CD4-positive, alpha-beta T cell treated with Interleukin-17A for 4 hours (primary cell): ENCODE results near the gene LMAN2L.
"Not testable (repeated sequence)": the region's sequence is repeated elsewhere in the genome, so short reads cannot be mapped to it uniquely, and the experiment has no call there.

ENCODE experiments used
- DNase-seq: peaks from one replicate; pipeline ENCODE4 v3.0.0-alpha.2; 2020; ENCODE audit warnings: mixed read lengths

The LMAN2L gene

DNA sequence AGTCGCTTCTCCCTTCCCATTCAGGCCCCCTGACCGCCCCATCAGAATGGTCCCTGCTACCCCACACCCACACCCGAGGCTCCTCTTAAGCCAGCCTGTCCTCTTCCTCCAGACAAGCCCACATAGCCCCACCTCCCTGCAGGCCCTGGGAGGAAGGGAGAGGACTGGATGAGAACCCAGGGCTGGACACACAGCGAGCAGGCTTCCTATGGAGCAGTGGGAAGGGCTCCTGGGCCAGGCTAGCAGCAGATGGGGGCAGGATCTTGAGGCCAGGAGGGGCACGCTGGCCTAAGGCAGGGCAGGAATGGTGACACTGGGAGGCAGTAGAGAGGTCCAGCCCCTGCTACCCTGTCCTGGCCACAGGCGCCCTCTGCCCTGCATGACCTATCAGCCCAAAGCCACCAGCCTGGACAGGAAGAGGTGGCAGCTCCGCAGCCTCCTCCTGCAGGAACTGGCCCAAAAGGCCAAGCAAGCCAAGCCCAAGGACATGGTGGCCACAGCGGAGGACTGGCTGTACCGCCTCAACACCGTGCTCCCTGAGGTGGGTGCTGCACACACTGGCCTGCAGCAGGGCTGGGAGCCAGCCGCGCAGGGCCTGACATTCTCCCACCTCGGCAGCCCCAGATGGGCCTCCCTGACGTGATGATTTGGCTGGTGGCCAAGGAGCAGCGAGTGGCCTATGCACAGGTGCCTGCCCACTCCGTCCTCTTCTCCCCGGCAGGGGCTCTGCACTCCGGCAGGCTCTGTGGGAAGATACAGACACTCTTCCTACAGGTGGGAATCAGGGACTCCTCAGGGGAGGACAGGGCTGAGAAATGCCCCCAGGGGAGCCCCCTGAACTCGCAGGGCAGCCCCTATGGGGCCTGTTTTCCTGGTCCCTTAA lies 54.0 kb downstream of the LMAN2L start:
- DNase-seq: no peak

DNA sequence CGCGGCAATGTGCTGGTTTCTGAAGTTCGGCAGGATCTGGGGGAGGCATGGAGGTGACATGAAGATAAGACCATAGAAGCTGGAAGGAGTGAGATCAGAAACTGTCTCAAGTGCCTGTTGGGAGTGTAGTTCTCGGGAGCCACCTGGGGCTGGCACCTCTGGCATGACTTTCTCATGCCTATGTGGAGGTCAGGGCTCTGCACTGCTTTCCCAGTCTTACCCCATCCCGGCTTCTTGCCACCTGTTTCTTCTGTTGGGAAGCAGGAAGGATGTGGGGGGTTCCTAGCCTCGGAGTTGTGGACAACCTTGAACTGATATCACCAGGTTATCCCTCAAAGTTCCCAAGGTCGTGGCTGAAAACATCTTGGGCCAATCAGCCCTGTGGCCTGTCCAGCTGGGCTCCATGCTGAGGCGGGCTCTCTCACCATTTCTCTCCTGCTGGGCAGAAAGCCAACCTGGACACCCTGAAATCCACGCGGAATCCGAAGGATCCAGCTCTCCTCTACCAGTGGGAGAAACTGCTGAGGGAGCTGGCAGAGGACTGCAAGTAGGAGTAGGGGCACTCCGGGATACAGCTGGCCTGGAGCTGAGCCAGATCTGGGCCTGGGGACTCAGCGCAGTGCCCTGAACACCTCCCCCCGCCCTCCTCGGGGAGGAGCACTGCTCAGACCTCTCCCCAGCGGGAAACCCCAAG lies 54.8 kb downstream of the LMAN2L start:
- no peak for DNase-seq

DNA sequence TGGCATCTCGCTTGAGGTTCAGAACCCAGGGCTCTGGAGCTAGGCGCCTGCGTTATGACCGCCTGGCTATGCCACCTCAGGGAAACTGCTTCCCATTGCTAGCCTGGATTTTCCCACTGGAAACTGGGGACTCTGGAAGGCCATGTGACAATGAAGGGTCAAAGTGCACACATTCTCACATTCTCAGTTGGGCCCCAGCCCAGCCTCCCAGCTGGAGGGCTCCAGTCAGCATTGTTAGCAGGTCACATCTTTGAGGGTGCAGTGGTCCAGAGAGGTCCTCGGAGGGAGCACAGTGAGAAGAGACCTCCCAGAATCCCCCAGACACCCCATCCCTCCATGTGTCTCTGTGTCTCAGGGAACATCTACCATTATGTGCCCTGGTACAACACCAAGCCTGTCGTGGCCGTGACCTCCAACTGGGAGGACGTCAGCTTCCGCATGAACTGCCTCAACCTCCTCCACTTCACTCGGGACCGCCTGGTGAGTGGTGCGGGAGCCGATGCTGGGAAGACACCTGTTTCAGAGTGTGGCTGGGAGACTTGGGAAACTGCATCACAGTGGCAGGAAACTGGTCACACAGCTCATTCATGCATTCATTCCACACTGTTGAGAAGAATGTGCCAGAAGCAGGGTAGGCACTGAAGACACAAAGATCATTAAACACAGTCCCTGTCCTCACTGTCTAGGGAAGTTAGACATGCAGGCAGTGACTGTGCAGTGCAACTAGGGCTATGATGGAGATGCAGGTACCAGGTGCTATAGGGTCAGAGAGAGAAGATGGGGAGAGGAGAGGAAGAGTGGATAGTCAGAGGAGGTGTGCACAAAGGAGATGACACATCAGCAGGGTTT lies 55.7 kb downstream of the LMAN2L start:
- DNase-seq: no peak

DNA sequence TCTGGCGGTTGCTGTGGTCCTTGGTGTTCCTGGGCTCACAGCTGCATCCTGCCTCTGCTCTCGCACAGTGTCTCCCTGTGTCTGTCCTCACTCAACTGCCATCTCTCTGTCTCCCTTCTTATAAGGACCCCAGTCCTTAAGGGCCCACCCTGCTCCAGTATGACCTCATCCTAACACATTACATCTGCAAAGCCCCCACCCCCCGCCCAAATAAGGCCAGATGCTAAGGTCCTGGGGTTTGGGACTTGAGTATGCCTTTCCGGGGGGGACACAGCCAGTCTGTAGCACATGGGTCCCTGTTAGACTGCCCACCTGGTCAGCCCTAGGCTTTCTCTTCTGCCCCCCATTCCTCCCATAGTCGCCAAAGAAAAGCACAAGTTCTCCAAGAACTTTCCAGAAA lies 56.6 kb downstream of the LMAN2L start:
- no peak for DNase-seq

DNA sequence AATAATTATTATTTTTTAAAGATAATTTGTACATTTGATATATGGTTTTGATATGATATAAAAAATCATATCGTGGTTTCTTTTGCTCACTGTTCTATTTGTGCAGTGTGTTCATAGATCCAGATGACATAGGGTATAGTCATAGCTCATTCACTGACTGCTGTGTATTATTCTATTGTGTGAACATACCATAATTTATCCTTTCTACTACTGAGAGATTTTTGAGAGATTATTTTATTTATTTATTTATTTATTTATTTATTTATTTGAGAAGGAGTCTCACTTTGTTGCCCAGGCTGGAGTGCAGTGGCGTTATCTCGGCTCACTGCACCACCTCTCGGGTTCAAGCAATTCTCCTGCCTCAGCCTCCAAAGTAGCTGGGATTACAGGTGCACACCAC lies 58.3 kb downstream of the LMAN2L start:
- DNase-seq: no peak

DNA sequence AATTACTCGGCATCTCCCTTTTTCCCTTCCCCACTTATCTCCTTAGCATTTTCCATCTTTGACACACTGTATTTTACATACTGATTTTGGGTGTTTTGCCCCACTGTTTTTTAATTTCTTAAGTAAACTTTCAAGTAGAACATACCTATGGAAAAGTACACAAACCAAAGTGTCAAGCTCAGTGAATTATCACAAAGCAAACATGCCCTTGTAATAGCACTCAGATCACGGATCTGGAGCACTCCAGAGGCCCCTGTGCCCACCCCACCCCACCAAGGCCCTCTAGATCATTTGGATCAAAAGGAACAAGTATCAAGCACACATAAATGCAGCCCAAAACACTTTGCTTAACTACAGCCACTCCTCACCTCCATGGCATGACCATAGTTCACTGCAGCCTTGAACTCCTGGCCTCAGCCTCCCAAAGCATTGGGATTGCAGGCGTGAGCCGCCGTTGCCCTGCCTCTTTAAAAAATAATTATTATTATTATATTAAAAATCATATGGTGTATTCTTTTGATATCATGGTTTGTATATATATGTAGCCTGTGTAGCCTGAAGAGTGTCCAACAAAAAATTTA lies 59.2 kb downstream of the LMAN2L start:
- no peak for DNase-seq

DNA sequence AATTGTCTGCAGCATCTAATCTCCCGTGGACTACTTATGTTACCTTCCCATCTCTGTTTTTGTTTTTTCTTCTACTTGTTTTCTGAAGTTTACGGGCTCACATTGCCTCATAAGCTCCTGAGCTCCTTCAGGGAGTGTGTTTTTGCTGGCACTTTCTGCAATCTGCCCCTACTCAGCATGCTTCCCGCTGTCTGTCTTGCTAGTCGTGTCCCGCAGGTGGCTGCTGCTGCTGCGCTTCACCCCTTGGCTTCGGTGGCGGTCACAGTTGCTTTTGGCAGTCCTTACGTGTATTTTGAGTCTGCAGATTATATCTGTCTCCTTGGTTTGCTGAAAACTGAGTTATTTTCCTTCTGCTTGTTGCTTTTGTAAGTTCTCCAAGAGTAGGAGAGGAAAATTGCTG lies 60.0 kb downstream of the LMAN2L start:
- DNase-seq: no peak

DNA sequence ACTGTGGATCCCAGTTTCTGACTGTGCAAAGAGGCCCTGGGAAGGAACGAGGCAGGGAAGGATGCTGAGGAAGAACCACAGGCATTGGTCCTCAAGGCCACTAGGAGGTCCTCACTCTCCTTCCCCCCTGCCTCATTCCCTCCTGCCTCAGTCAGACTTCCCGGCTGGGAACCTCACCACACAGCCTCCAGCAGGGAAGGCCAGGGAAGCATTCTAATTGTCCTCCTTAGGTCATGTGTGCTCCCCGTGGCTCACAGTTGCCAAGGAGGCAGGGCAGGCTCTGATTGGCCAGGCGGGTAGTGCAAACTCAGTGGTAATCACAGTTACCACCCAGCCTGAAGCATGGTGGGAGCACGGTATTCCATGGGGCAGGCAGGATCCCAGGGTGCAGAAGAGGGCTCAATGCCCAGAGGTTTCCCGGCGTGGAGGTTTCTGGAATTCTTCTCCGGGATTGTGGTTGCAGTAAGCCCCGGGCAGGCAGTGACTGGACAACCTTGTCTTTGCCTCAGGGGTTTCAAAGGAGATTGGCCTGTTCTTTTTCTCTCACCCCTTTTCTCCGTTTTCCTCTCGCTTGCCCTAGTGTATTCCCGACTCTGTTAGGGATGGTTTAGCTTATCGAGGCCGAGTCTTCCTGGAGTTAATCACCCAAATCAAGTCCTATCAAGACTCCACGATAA lies 70.2 kb downstream of the LMAN2L start:
- no peak for DNase-seq

DNA sequence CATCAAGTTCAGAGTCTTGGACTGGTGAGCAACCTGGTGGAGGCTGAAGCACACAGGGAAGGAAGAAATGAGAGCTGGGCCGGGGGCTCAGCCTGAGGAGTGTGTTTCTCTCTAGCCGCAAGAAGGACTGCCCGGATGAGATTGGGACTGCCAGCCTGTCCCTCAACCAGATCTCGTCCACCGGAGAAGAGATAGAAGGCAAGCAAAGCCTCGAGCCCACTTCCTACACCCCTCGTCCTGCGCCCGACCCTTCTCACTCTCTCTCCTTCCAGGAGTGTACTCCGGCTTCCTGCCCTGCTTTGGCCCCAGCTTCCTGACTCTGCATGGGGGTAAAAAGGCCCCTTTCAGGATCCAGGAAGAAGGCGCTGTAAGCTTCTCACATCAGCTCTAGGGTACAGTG lies 71.1 kb downstream of the LMAN2L start:
- DNase-seq: no peak

DNA sequence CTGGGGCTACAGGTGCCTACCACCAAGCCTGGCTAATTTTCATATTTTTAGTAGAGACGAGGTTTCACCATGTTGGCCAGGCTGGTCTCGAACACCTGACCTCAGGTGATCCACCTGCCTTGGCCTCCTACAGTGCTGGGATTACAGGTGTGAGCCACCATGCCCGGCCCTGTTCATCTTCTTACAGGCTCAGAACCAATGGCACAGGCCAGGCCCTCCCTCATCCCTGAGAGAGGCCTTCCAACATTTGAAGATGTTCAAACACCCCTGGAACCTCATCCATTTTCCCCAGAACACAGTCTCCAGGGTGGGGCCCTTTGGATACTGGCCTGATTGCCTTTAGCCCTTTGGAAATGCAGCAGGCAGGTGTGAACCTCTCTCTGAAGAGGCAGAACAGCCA lies 74.1 kb downstream of the LMAN2L start:
- DNase-seq: not testable (repeated sequence)

DNA sequence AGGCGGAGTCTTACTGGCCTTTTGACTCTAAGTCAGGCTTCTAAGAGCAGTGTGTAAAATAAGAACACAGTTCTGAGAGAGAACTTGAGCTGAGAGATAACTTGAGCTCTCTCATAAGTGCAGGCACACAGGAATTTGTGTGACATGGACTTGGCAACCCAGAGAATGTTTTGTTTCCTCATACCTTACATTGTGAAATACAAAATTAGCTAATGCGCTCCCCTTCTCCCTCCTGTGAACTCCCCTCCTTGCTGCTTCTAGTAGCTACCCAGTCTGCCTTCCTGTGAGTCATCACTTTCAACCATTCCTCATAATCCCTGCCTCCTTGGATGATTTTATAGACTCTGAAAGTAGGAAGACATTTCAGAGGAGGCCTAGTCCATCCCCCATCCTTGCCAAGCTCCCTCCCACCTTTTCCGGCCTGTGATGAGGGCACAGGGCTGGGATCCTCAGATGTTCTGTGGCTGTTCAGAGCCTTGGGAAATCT lies 74.7 kb downstream of the LMAN2L start:
- no peak for DNase-seq

DNA sequence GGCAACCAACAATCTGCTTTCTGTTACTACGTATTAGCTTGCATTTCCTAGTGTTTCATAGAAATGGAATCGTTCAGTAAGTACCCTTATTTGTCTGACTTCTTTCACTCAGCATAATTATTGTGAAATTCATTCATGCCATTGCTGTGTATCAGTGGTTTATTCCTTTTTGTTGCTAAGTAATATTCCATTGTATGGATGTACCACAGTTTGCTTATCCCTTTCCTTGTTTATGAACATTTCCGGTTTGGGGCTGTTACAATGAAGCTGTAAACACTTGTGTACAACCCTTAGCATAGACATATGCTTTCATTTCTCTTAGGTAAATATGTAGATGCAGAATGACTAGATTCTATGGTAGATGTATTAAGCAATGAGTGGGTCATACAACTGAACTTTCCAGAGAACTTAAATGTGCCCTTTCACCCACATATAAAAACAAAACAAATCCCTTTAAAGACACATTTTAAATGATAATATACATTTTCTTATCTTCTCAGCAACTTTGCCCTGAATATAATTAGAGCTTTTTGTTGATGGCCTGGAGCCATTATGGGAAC lies 75.4 kb downstream of the LMAN2L start:
- no peak for DNase-seq

DNA sequence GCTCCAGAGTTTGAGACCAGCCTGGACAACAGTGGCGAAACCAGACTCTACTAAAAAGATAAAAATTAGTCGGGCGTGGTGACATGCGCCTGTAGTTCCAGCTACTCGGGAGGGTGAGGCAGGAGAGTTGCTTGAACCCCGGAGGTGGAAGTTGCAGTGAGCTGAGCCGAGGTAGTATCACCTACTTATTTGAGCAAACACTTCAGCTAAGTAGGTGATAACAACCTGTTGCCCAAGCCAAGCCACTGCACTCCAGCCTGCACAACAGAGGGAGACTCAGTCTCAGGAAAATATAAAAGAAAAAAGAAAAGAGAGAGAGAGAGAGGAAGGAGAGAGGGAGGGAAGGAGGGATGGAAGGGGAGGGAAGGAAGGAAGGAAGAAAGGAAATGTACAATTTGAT lies 76.0 kb downstream of the LMAN2L start:
- no peak for DNase-seq

DNA sequence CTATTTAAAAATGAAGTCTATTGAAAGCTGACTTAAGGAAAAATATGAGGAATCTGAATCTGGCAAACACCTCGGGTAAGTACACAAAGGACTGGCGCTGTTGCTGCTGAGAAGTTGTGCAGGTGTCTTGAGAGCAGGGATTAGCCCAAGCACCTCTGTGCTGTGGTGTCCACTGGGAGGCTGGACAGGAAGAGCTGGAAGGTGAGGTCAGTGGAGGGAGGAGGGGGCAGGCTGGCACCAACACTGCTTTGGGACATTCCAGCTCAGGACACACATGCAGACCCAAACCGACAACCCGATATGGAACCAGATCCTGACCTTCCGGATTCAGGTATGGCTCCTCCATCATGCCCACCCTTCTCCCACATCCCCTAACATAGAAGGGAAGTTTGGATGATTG lies 76.7 kb downstream of the LMAN2L start:
- DNase-seq: no peak

DNA sequence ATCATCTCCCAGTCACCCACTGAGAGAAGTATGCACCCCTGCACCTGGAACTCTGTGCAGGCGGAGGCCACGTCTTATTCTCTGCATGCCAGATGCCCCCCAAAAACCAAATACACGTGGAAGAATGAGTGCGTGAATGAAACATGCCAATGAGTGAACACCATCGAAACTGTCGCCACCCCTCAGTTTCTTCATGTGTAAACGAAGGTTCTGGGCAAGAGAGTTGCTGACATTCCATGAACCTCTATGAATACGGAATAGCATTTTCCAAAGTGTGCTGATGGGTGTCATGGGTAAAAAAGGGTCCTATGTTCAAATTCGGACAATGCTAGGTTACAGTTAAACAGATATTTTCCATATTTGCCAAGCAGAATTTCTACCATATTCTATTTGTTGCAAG lies 77.5 kb downstream of the LMAN2L start:
- DNase-seq: no peak

DNA sequence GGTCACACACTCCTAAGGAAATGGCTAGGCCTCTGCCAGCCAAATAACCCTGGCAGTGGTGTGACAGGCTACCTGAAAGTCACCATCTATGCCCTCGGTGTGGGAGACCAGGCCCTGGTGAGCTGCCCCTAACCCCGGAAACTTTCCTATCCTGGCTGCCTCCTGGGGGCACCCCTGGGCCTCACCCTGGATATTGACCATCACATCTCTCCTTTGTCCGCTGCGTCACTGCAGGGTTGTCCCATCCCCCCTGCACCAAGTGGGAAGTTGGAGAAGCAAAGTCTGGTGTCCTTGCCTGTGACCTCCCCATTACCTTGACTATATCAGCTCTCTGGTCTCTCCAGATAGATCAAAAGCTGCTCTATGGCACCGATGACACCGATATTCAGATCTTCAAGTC lies 78.5 kb downstream of the LMAN2L start:
- DNase-seq: no peak

DNA sequence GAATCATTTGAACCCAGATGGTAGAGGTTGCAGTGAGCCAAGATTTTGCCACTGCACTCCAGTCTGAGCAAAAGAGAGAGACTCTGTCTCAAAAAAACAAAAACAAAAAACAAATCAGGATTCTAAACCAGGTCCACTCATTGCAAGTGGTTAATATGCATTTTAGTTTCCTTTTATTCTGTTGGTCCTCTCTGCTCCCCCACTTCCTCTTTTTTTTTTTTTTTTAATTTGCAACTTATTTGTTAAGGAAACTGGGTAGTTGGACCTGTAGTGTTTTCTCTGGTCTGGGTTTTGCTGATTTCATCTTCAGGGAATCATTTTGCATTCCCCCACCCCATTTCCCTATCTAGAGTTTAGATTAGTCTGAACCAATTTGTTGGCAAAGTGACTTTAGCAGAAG lies 83.3 kb downstream of the LMAN2L start:
- no peak for DNase-seq
